T-helper 22 cell (primary cell): ENCODE measurements around the gene C11orf54.
A peak's percentile ranks its signal among the peaks of the same experiment; 100 is the strongest.
"Not testable (repeated sequence)": the region's sequence is repeated elsewhere in the genome, so short reads cannot be mapped to it uniquely, and the experiment has no call there.

ENCODE experiments used
- DNase-seq: peaks from one replicate; pipeline ENCODE4 v3.0.0-alpha.2; 2020; ENCODE audit warnings: low read depth

Gene C11orf54

GRCh38 chr11:93766504-93766903 is 25.0 kb downstream of the C11orf54 start:
- no peak for DNase-seq

DNA sequence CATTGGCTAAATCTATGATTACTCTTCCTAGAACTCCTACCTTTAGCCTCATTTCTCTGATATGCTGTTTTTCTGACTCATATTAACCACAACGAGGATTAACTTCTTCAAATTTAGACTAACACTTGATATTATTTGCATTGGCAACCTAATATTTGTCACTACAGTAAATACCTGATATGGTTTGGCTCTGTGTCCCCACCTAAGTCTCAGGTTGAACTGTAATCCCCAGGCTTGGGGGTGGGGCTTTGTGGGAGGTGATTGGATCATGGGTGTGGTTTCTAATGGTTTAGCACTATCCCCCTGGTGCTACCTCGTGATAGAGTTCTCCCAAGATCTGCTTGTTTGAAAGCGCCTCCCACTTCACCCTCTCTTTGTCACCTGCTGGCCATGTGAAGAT is 25.5 kb downstream of the C11orf54 start:
- DNase-seq: no peak

DNA sequence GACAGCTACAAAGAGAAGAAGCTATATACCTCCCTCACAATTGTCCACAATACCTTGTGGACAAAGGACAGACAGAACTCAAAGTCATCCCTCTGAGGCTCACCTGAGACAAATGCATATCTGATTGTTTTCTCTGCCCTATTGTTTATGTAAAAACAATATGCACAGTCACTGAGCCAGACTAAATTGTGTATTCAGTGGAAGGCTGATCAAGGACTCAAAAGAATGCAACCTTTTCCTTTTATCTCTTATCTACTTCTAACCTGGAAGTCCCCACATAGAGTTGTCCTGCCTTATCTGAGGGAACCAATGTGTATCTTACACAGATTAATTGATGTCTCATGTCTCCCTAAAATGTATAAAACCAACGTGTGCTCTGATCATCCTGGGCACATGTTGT is 28.7 kb downstream of the C11orf54 start:
- DNase-seq: no peak

DNA sequence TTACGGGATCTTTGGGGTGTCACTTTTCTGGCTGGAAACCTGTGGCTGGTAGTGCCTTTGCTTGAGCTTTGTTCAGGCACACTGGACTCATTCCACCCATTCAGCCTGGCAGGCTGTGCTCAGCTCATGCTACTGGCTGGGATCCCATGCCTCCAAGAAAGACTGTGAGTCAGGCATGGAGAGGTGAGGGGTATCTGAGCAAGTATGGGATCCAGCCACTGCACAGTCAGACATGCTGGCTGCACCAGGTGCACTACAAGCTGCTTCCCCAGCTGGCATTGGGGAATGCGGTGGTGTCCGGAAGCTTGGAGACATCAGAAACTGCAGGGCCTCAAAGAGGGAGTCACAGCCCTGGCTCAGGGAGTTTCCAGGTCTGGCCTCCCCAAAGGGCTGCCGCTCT is 30.7 kb downstream of the C11orf54 start:
- DNase-seq: no peak

DNA sequence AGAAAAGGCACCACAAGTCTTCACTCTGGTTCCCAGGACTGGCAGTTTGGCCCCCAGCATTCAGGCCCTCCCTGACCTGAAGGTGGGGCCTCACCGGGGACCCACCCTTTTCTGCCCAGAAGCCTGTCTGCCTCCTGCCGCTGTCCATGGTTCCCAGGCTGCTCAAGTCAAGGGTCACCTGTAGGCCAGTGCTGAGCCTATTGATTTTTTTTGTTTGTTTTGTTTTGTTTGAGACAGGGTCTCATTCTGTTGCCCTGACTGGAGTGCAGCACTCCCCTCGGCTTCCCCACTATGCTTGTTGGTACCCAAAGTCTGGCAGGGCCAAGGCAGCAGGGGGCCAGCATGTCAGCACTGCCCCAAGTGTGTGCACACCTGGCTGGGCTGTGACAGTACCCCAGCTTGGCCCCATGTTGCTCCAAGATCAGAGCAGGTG is 31.6 kb downstream of the C11orf54 start:
- no peak for DNase-seq

DNA sequence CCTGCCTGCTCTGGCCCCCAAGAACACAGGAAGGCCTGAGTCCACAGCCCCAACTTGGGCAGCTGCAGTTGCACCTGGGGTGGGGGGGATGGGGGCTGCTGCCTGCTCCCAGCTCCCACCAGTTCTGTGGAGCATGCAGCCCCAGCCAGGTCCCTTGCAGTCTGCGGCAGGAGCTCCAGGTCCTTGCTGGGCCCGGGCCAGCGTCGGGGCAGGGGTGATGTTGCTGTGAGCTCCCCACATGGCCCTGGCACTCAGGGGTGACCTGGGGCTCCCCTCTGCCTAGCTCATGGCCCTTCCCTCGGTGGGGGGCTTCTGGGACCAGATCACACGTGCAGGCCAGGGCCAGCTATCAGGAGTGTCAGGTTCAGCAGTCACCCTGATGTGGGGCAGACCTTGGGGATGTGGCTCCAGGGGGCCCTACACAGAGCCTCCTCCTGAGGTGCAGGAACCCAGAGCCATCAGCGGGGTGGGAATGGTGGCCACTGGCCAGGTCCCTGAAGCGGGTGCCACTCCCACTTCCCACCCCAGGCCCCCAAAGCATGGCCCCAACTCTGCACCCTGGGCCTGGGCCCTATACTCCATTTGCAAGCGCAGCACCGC is 32.2 kb downstream of the C11orf54 start:
- DNase-seq: no peak

DNA sequence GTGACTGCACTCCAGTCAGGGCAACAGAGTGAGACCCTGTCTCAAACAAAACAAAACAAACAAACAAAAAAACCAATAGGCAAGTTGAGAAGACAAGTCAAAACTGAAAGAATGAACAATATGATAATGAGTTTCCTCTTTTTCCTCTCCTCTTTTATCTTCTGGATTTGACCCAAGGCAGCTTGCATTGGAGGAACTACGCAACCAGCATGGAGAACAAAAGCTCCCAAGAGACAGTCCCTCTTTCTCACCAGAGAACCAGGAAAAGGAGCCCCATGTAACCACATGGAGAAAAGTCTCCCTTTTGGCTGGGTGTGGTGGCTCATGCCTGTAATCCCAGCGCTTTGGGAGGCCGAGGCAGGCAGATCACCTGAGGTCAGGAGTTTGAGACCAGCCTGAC is 33.1 kb downstream of the C11orf54 start:
- not testable (repeated sequence) for DNase-seq

DNA sequence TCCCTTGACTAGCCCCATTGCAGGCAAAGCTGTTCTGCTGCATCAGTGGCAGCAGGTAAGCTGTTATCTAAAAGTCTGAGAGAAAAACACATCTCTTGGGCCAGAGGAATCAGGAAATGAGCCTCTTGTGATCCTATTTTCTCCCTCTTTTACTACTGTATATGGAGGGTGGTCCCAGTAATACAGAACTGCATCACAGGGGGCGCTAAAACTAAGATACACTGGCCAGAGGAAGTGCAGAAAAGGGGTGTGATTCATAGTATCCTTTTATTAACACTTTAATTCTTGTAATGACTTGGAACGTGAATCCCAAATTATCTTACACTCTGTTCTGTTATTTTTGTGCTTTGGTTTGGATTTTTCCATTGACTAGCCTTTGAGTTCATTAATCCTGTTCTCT is 33.8 kb downstream of the C11orf54 start:
- no peak for DNase-seq

GRCh38 chr11:93783362-93783761 is 41.9 kb downstream of the C11orf54 start:
- DNase-seq: no peak

- no peak for DNase-seq
These were observed 42.3 kb downstream of the C11orf54 start for GRCh38 chr11:93783765-93784144.

DNA sequence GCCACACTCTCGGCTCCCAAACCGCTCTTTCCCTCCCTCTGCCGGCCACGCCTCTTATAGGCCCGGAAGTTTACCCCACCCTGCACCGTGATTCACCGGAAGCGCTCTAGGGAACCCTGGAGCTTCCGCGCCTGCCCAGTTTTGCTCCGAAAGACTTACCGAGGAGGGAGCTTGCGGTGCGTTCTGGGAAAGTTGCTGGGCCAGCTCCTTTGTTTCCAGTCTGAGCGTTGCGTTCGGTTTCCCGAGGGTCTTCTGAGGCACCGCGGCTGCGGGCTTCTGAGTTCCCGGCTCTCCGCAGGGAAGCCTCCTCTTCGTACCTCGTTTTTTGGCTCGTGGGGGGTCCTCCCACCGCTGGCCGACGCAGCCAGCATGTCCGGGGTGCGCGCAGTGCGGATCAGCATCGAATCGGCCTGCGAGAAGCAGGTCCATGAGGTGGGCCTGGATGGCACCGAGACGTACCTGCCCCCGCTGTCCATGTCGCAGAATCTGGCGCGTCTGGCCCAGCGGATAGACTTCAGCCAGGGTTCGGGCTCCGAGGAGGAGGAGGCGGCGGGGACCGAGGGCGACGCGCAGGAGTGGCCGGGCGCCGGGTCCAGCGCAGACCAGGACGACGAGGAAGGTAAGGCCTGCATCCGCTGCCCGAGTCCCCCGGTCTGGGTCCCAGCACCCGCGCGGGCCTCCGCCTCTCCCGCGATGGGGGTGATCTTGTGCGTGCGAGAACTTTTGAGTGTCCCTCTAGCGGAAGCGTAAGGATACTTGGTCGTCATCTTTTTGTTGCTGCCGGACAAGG is 42.9 kb downstream of the C11orf54 start, which contains the start of gene MED17:
Gene MED17 (plus strand): TSS at position 138 of the 790 bp plus-strand sequence. CDS start 232 bp downstream, at position 370.
- DNase-seq: peak; percentile 83

DNA sequence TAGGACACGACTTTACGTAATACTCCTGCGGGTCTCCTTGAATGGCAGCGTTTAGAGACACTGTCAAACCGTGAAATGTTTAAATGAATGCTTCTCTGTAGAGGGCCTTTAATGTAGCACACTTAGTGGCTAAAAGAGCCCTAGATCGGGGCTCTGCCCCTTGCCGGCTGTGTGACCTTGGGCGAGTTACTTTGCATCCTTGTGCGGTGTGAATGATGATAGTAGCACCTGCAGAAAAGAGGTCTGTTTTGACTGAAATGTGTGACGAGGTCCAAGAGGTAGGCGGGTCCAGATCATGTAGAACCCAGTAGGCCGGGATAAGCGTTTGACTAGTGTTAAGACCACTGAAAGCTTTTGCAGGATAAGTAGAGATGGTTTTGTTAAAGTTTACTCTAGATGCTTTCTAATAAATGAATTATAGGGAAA is 43.5 kb downstream of the C11orf54 start:
- no peak for DNase-seq

DNA sequence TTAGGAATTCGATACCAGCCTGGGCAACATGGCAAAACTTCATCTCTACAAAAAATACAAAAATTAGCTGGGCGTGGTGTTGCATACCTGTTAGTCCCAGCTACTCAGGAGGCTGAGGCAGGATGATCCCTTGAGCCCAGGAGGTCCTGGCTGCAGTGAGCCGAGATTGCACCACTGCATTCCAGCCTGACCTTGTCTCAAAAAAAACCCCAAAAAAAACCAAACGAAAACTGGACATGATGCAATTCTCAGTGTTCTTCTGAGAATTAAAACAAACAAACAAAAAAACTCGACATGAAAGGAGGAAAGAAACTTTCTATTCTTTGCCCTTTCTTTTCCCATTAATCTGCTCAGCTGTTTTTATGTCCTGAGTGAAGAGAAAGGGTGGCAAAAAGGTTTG is 50.0 kb downstream of the C11orf54 start:
- no peak for DNase-seq

DNA sequence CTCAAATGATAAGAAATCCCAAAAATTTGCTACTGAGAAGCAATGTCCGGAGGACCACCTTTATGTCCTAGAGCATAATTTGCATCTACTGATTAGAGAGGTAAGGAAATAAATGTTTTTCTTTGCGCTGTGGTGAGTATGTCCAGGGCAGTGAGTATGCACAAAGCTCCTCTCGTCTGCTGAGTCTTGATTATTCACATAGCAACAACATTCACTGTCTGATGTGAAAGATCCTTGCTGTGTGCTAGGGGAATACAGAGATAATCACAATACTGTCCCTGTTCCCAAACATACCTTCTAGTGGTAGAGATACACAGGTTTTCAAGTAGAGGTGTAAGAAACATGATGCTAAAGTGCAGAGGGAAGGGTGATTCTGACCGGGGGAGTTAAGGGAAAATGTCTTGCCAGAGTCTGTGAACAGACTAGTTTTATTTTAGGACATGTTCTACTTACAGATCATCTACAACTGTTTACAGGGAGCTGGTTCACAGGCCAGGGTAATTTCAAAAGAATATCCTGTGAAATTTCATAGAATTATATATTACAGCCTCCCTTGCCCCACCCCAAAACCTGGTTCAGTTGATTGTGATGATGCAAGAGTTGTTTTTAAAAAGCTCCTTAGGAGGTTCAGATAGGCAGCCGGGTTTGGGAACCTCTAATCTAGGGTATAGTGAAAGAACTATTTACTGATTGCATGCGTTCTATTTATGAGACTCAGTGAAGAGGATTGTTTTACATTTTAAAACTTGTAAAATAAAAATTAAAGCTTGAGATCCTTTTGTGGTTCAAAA is 55.2 kb downstream of the C11orf54 start:
- no peak for DNase-seq

DNA sequence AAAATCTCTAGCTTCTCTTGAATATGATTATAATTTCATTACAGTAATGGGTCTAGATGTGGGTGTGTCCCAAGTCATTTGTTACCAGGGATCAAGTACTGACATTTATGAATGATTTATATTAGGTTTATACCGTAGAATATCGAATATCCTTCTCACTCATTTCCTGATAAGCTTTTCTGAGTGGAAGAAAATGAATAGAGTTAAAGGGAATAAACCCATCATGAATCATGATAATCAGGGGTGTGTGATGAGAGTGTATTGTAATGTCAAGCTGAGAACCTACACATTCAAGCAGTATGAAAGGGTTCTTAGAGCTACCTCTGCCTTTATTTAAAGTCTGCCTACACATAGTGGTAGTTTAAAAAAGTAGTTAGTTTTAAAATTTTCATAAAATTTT is 59.9 kb downstream of the C11orf54 start:
- no peak for DNase-seq

DNA sequence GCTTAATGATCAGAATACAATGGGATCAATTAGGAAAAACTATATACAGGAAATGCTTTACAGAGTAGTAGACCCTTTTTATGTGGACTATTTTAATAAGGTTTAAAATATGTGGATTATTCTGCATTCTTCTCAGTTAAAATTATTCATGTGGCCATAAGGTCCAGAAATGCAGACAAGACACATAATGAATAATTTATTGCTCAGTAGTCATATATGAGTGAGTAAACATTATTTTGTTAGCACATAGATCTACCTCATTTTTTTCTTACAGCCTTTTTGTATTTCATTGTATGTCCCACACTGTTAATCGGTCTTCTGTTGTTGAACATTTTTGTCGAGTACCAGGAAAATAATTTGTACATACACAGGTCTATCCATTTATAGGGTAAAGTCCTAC is 63.4 kb downstream of the C11orf54 start:
- no peak for DNase-seq

DNA sequence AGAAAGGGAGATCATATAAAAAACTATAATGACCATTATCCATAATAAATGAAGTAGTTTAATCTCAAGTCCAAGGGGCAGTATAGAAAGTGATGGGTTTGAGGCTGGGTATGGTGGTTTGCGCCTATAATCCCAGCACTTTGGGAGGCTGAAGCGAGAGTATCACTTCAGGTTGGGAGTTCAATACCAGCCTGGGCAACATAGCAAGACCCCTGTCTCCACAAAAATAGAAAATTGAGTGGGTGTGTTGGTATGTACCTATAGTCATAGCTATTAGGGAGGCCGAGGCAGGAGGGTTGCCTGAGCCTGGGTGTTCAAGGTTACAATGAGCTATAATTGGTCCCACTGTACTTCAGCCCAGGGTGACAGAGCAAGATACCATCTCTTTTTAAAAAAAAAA is 66.5 kb downstream of the C11orf54 start:
- DNase-seq: no peak

DNA sequence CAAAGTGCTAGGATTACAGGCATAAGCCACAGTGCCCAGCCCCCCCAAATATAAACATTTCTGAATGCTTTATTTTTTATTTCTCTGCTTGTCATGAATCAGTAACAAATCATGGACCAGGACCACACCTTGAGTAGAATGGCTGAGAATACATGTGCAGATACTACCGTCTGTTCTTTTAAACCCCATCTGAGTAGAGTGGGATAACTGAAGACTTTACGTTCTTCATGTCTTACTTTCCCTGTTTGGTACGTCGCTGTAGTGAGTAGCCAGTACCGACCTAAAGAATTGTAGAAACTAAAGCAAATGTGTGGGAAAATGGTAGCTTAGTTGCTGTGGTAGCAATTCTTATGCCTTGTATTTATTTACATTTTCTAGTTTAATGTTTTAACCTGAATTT is 72.5 kb downstream of the C11orf54 start:
- no peak for DNase-seq
